Heart right ventricle (tissue), 16 donors: ENCODE measurements around the gene GOSR2. TPM values are rescaled to one million over a fixed set of nuclear protein-coding genes. Genes with fewer than 3 reads are reported as not detected.
"Not testable (repeated sequence)": the region's sequence is repeated elsewhere in the genome, so short reads cannot be mapped to it uniquely, and the experiment has no call there.

ENCODE experiments used
- ATAC-seq, 8 donors: fragments of 200-7000 bp; cut with Tn5 transposase; one replicate each; pipeline ENCODE4 v1.9.1; 2020; ENCODE audit warnings: mild to moderate bottlenecking in 8 of 8, moderate library complexity in 8 of 8, moderate number of reproducible peaks in 1 of 8
- DNase-seq, 2 donors: peaks; one replicate each; pipeline ENCODE4 v3.0.0-alpha.2; 2020
- H3K27ac ChIP-seq, 10 donors: fragments of 200-600 bp; sonication (generic) in 2 of 10; one replicate each; pipeline versions ENCODE4 v1.5.0 to v1.8.0; 2020 to 2022; ENCODE audit warnings: mild to moderate bottlenecking in 3 of 10
- H3K27me3 ChIP-seq, 7 donors: fragments of 200-600 bp; one replicate each; pipeline ENCODE4 v1.8.0; 2021 to 2022; ENCODE audit warnings: mild to moderate bottlenecking in 2 of 7
- H3K36me3 ChIP-seq, 9 donors: fragments of 200-600 bp; sonication (generic) in 1 of 9; one replicate each; pipeline versions ENCODE4 v1.5.0 to v1.8.0; 2020 to 2022; ENCODE audit warnings: mild to moderate bottlenecking in 2 of 9
- H3K4me1 ChIP-seq, 9 donors: fragments of 200-600 bp; sonication (generic) in 1 of 9; one replicate each; pipeline versions ENCODE4 v1.5.0 to v1.8.0; 2020 to 2022; ENCODE audit warnings: mild to moderate bottlenecking in 4 of 9
- H3K4me3 ChIP-seq, 10 donors: fragments of 200-600 bp; sonication (generic) in 2 of 10; one replicate each; pipeline versions ENCODE4 v1.5.0 to v1.8.0; 2020 to 2022; ENCODE audit warnings: mild to moderate bottlenecking in 7 of 10, moderate library complexity in 2 of 10
- H3K9me3 ChIP-seq, 11 donors: fragments of 200-600 bp in 10 of 11; sonication (generic) in 2 of 11; one replicate each; pipeline versions ENCODE4 v1.5.0 to v1.8.0; 2013 to 2022; ENCODE audit warnings: mild to moderate bottlenecking in 2 of 11, control low read depth in 1 of 11, moderate library complexity in 1 of 11
- CTCF ChIP-seq, 9 donors: fragments of 200-600 bp; sonication (generic) in 2 of 9; IDR thresholded peaks; one replicate each; pipeline versions ENCODE4 v1.5.0 to v1.8.0; 2021 to 2022; ENCODE audit warnings: antibody characterized with exemption in 9 of 9, mild to moderate bottlenecking in 5 of 9, moderate library complexity in 1 of 9
- WGBS, 2 donors: extraction: QIAGEN DNeasy Blood & Tissue Kit; methylation state at CpG; one replicate each; pipeline ENCODE4 v1.1.7; 2013; ENCODE audit warnings: inconsistent platforms in 1 of 2; 5-methylcytosine and 5-hydroxymethylcytosine counted together
- intact Hi-C, 10 donors: fragments of 100-400 bp; cut with DNase I; formaldehyde crosslinking; loops; one replicate each; pipeline versions ENCODE4 v1.11.1 to v1.14.2; 2022
- polyA plus RNA-seq, 2 donors: library from polyadenylated mRNA; stranded (reverse); fragments of 200-250 nt; gene quantifications; one replicate each; pipeline ENCODE4 v1.2.3, GENCODE V29; 2013
- total RNA-seq, 10 donors: library from RNA; stranded (reverse); fragmentation: NEBNext Ultra II Directional in 3 of 10; extraction: Animal tissue kit (Norgen Biotek cat#: 25700) in 3 of 10; gene quantifications; one replicate each; pipeline versions ENCODE4 v1.2.1 to v1.2.4, GENCODE V29; 2021 to 2023
- donor health status: Arrhythmogenic right ventricular cardiomyopathy.
- donor health status: ischemic (EF 13 %, LVEDD 7.1; RV severe dilation, severe dysfunction).
- donor health status: healthy with polysubstance abuse.
- donor health status: DM: no; HTN: yes; CAD: no.
- donor health status: DM: no; HTN: no; CAD: no.
- donor health status: ischemic (EF 25% LVEDD 6.9; RV normal size, moderate dysfunction).
- donor health status: ischemic (EF 25% LVEDD 5.7; RV mildly dilated, moderate dysfunction).
- donor health status: healthy.
- donor health status: DM: yes; HTN: yes; CAD: no.
- donor health status: Ischemic cardiomyopathy.
- donor health status: ischemic (EF 35%, LVEDD 5.7; RV mildly dilated, moderate dysfunction).
- donor health status: nonischemic (EF 11% LVEDD 7.7; RV severe dilation, severe dysfunction).
- donor health status: DM: yes; HTN: yes; CAD: no.
- donor health status: PGD.
- donor health status: ischemic (EF 29% LVEDD 5.4; RV normal size, mild dysfunction).
- donor health status: nonischemic (EF 23%, LVEDD 6.1; RV moderate dilation, normal function).

GOSR2 gene
- total and polyA plus RNA-seq, 12 donors: 20.3 to 47.3 (median 40.0) TPM

- intact Hi-C loops: no loop called here
- DNase-seq (no peak), ATAC-seq (peak; percentile 81 to 97 (median 91))
- Histone ChIP-seq H3K4me1 (peaks cover 0 to 20% (median 5%) of the 10 kb centered on the region in 9 donors), H3K36me3 (no peaks in the 10 kb centered on the region), H3K27ac (peak overlapping the region in 8 of 10 donors; percentile 28 to 81 (median 63)), H3K4me3 (no peak overlapping the region), H3K27me3 (peaks cover 0 to 18% (median 6%) of the 10 kb centered on the region in 7 donors), H3K9me3 (no peaks in the 10 kb centered on the region)
- TF ChIP-seq CTCF (IDR thresholded peaks at IDR 0.05): no peak
- 39 to 51% methylated on average over 6 of the region's 6 CpGs for WGBS, 2 donors
Measured at GRCh38 chr17:46984341-46984740, 61.4 kb downstream of the GOSR2 start.

- ATAC-seq: peak in 2 of 8 donors; percentile 12 to 43
- intact Hi-C loops: no loop called here
Measured at GRCh38 chr17:46984892-46985291, 61.9 kb downstream of the GOSR2 start.

GRCh38 chr17:46986366-46986765 lies 63.4 kb downstream of the GOSR2 start:
- no peak for DNase-seq
- TF ChIP-seq CTCF (IDR thresholded peaks at IDR 0.05): no peak
- Histone ChIP-seq H3K27ac (no peak overlapping the region), H3K4me3 (no peak overlapping the region), H3K36me3 (no peaks in the 10 kb centered on the region), H3K4me1 (peaks cover 0 to 19% (median 0%) of the 10 kb centered on the region in 9 donors), H3K9me3 (no peaks in the 10 kb centered on the region), H3K27me3 (no peaks in the 10 kb centered on the region)
- WGBS, 2 donors: 80 to 82% methylated on average over 7 of the region's 7 CpGs
- intact Hi-C loops: no loop called here
- no peak for ATAC-seq

More at GRCh38 chr17:46984892-46985291, 61.9 kb downstream of the GOSR2 start:
- Histone ChIP-seq H3K9me3 (no peaks in the 10 kb centered on the region), H3K36me3 (no peaks in the 10 kb centered on the region), H3K4me3 (no peak overlapping the region), H3K27me3 (peaks cover 0 to 12% (median under 1%) of the 10 kb centered on the region in 7 donors), H3K27ac (peak overlapping the region in 8 of 10 donors; percentile 28 to 81 (median 63)), H3K4me1 (peaks cover 0 to 19% (median 0%) of the 10 kb centered on the region in 9 donors)
- DNase-seq: no peak
- no peak for TF ChIP-seq CTCF (IDR thresholded peaks at IDR 0.05)
- 44 to 62% methylated on average over 5 of the region's 5 CpGs for WGBS, 2 donors

- H3K9me3 ChIP-seq, DNase-seq, H3K36me3 ChIP-seq, intact Hi-C loops, H3K27me3 ChIP-seq, ATAC-seq, H3K27ac ChIP-seq, H3K4me3 ChIP-seq: not testable (repeated sequence)
- WGBS, 2 donors: 86 to 88% methylated on average over 5 of the region's 5 CpGs
- H3K4me1 ChIP-seq: peaks cover 0 to 19% (median 0%) of the 10 kb centered on the region in 9 donors
Measured at GRCh38 chr17:46987927-46988326, 65.0 kb downstream of the GOSR2 start.

- no peaks in the 10 kb centered on the region for H3K9me3 ChIP-seq
- intact Hi-C loops: loop anchor here in 1 of 10 donors (10.0 kb wide), 1 partner anchor 125 kb away; no protein-coding TSS in a partner anchor
- H3K4me1 ChIP-seq: peaks cover 0 to 7% (median 0%) of the 10 kb centered on the region in 9 donors
- H3K4me3 ChIP-seq: no peak overlapping the region
- DNase-seq (no peak), ATAC-seq (peak in 4 of 8 donors; percentile 30 to 66 (median 52))
- H3K27ac ChIP-seq: no peak overlapping the region
- WGBS, 2 donors: 60 to 73% methylated on average over 11 of the region's 11 CpGs
- H3K36me3 ChIP-seq: no peaks in the 10 kb centered on the region
- H3K27me3 ChIP-seq: no peaks in the 10 kb centered on the region
- no peak for TF ChIP-seq CTCF (IDR thresholded peaks at IDR 0.05)
Measured at GRCh38 chr17:46989637-46990431, 66.9 kb downstream of the GOSR2 start.
